Osteocyte (in vitro differentiated cells): ENCODE measurements around the gene LRRC2. TPM values are rescaled to one million over a fixed set of nuclear protein-coding genes. Genes with fewer than 3 reads are reported as not detected.

Experiments
- DNase-seq: peaks from one replicate; pipeline ENCODE4 v3.0.0; 2021; ENCODE audit warnings: mixed read lengths; ENCODE audit not compliant: unreplicated experiment; ENCODE audit errors: extremely low spot score
- H3K27ac Mint-ChIP-seq: one replicate; pipeline ENCODE4 v1.8.0; 2021; ENCODE audit warnings: mild to moderate bottlenecking, mixed read lengths; ENCODE audit not compliant: unreplicated experiment
- H3K27me3 Mint-ChIP-seq: one replicate; pipeline ENCODE4 v1.8.0; 2021; ENCODE audit warnings: mixed read lengths; ENCODE audit not compliant: unreplicated experiment
- H3K36me3 Mint-ChIP-seq: one replicate; pipeline ENCODE4 v1.8.0; 2021; ENCODE audit warnings: mixed read lengths; ENCODE audit not compliant: unreplicated experiment
- H3K4me1 Mint-ChIP-seq: one replicate; pipeline ENCODE4 v1.8.0; 2021; ENCODE audit warnings: mixed read lengths; ENCODE audit not compliant: unreplicated experiment
- H3K4me3 Mint-ChIP-seq: one replicate; pipeline ENCODE4 v1.8.0; 2021; ENCODE audit warnings: mild to moderate bottlenecking, moderate library complexity, mixed read lengths; ENCODE audit not compliant: unreplicated experiment
- H3K9me3 Mint-ChIP-seq: one replicate; pipeline ENCODE4 v1.8.0; 2021; ENCODE audit warnings: mixed read lengths; ENCODE audit not compliant: unreplicated experiment
- total RNA-seq: library from RNA; stranded (reverse); gene quantifications from 2 replicates; pipeline ENCODE4 v1.2.1, GENCODE V29; 2021
- TF ChIP-seq, protein P1 (sequence below): fragments of 200-600 bp; sonication (generic); IDR thresholded peaks from 2 replicates; pipeline ENCODE4 v1.5.0; 2021; ENCODE audit warnings: antibody characterized with exemption, mild to moderate bottlenecking, moderate library complexity

The LRRC2 gene
- total RNA-seq, 1 donor from 2014 or later: 1.5 TPM

DNA sequence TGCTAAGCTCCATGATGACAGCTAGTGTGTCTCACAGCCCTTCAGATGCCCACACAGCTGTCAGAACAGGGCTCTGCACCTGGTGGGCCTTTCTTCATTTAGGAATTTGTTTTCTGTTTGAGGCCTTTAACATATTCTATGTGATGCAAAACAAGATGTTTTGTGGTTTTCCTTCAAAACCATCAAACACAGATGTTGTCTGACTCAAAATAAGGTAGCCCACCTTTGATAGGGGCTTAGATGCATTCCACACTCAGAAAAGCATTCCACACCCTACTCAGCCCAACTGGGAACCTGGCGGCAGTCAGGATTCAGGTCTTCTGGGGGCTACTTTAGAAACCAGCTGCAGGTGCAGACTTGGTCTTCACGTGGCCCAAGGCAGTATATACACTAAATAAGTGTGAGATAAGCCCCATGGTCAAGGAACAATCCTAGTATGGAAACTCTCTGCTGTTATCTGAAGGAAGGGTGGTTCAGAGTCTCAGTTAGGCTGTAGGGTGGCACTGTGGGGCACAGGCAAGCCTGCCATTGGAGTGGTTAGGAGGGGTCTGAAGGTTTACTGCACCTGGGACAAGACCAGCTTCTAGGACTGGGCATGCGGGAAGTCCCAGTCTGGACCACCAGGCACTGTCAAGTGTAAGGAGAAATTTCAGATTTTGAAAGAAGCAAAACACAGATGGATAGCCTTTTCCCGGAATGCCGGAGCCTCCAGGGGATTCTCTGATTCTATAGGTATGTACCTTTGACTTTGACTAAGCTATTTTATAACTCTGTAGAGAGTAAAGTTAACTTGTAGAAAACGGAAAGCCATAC, 20.1 kb downstream of the LRRC2 start:
- Mint-ChIP-seq H3K4me1 (peaks cover 7% of the 10 kb centered on the region), H3K9me3 (no peaks in the 10 kb centered on the region), H3K27ac (no peak overlapping the region), H3K36me3 (no peaks in the 10 kb centered on the region), H3K27me3 (no peaks in the 10 kb centered on the region), H3K4me3 (no peak overlapping the region)
- peak; percentile 60 for DNase-seq
- TF ChIP-seq, protein P1, sequence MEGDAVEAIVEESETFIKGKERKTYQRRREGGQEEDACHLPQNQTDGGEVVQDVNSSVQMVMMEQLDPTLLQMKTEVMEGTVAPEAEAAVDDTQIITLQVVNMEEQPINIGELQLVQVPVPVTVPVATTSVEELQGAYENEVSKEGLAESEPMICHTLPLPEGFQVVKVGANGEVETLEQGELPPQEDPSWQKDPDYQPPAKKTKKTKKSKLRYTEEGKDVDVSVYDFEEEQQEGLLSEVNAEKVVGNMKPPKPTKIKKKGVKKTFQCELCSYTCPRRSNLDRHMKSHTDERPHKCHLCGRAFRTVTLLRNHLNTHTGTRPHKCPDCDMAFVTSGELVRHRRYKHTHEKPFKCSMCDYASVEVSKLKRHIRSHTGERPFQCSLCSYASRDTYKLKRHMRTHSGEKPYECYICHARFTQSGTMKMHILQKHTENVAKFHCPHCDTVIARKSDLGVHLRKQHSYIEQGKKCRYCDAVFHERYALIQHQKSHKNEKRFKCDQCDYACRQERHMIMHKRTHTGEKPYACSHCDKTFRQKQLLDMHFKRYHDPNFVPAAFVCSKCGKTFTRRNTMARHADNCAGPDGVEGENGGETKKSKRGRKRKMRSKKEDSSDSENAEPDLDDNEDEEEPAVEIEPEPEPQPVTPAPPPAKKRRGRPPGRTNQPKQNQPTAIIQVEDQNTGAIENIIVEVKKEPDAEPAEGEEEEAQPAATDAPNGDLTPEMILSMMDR: no peak

DNA sequence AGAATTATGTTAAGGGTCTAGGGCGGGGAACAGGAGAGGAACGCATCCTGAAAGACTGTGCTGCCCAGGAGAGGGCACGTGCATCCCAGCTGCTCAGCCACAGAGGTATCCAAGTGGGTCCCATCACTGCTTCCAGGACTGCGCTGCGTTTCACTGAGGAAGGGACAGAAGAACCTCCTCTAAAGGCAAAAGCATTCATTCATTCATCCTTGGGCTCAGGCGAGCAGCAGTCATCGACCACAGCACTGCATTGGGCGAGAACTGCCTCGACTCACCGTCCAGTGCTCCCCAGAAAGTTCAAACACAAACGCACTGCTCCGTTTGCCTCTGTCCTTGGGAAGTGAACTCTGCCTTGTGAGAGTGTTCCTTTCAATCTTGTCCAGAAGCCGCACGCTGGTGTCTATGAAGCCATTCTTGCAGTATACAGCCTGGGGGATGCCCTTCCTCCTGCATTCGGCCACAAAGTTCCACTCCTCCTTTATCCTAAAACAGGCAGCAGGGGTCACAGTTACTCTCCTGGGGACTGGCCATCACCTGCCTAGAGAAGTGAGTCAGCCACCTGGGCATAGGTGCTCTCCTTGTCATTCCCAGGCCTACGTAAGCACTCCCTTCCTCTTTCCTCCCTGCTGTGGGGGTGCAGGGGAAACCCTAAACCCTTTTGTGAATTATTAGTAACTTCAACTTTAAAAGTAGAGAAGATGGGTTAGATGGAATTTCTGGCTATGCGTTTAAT, 21.2 kb downstream of the LRRC2 start:
- Mint-ChIP-seq H3K36me3 (no peaks in the 10 kb centered on the region), H3K27me3 (no peaks in the 10 kb centered on the region), H3K4me1 (peaks cover 7% of the 10 kb centered on the region), H3K4me3 (no peak overlapping the region), H3K9me3 (no peaks in the 10 kb centered on the region), H3K27ac (no peak overlapping the region)
- peak; percentile 56 for DNase-seq
- TF ChIP-seq, protein P1: no peak

DNA sequence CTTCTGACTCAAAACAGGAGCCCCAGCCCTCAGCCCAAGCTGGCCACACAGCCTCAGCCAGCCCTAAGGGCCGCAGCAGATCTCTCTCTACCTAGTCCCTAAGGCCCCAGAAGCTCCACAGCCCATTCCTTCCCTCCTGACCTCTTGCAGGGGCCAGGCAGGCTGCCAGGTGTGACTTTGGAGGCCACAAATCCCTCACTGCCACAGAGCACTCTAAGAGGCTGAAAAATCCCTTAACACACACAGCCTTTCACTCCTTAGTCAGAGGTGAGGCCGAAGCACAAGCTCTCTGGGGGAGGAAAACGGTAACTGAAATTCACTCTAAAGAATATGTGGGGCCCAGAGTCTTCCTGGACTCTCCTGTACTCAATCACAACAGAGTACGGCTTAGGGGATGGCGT, 23.3 kb downstream of the LRRC2 start:
- H3K4me3 Mint-ChIP-seq: no peak overlapping the region
- DNase-seq: peak; percentile 57

DNA sequence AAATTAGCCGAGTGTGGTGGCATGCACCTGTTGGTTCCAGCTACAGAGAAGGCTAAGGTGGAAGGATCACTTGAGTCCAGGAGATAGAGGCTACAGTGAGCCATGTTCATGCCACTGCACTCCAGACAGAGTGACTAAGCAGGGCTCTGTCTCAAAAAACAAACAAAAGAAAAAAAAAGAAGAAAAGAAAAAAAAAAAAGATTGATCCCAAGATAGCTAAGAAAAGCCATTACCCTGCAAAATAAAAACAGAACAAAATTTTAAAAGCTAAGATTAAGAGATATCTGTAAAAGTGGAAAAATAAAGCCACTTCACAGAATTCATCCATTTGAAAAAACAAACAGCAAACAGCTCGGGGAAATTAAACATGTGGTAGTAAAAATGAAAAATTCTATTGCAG, 23.8 kb downstream of the LRRC2 start:
- H3K27me3 Mint-ChIP-seq: no peaks in the 10 kb centered on the region
- no peak for DNase-seq
- no peak overlapping the region for H3K27ac Mint-ChIP-seq
- no peaks in the 10 kb centered on the region for H3K36me3 Mint-ChIP-seq
- TF ChIP-seq, protein P1: no peak
- no peaks in the 10 kb centered on the region for H3K9me3 Mint-ChIP-seq
- H3K4me1 Mint-ChIP-seq: peaks cover 14% of the 10 kb centered on the region
- no peak overlapping the region for H3K4me3 Mint-ChIP-seq

More for the DNA sequence above, 23.3 kb downstream of the LRRC2 start:
- H3K27ac Mint-ChIP-seq: no peak overlapping the region
- no peaks in the 10 kb centered on the region for H3K9me3 Mint-ChIP-seq
- H3K4me1 Mint-ChIP-seq: peaks cover 14% of the 10 kb centered on the region
- no peaks in the 10 kb centered on the region for H3K27me3 Mint-ChIP-seq
- no peaks in the 10 kb centered on the region for H3K36me3 Mint-ChIP-seq
- TF ChIP-seq, protein P1: no peak

DNA sequence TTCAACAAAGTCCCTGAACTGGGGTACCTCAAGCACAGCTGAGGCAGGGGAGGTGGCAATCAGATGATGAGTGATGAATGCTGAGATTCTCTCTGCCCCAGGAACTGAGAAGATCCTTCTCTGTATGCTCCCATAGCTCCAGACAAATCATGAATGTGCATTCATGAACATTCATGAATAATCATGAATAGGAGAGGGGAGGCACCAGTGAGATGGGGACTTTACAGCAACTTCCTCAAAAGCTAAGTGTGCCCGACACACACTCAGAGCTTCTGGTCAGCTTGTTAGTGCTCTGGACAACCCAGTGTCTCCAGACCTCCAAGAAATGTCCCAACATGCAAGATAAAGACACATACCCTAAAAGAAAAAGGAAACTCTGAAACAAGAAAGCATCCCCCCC, 24.3 kb downstream of the LRRC2 start:
- no peaks in the 10 kb centered on the region for H3K9me3 Mint-ChIP-seq
- peak; percentile 4 for DNase-seq
- no peaks in the 10 kb centered on the region for H3K27me3 Mint-ChIP-seq
- H3K4me1 Mint-ChIP-seq: peaks cover 14% of the 10 kb centered on the region
- H3K36me3 Mint-ChIP-seq: no peaks in the 10 kb centered on the region
- H3K27ac Mint-ChIP-seq: no peak overlapping the region
- H3K4me3 Mint-ChIP-seq: no peak overlapping the region
- TF ChIP-seq, protein P1: no peak
